Stimulated activated CD8-positive, alpha-beta memory T cell treated with anti-CD3 and anti-CD28 coated beads, Interleukin-4, amount 100 ng/mL, for 4 hours (primary cell): ENCODE data around the gene NPR3.

Source experiments
- DNase-seq, 2 donors: peaks; one replicate each; pipeline ENCODE4 v3.0.0-alpha.2; 2020; ENCODE audit warnings: low read depth in 2 of 2, low spot score in 1 of 2

Gene NPR3

GRCh38 chr5:32805971-32806638 lies 95.0 kb downstream of the NPR3 start:
- no peak for DNase-seq

- no peak for DNase-seq
Observed at GRCh38 chr5:32808783-32809182, 97.7 kb downstream of the NPR3 start.

GRCh38 chr5:32810804-32811203 lies 99.7 kb downstream of the NPR3 start:
- no peak for DNase-seq

GRCh38 chr5:32812399-32812798 lies 101.3 kb downstream of the NPR3 start:
- DNase-seq, result no peak

- DNase-seq, result no peak
Observed at GRCh38 chr5:32814141-32814540, 103.0 kb downstream of the NPR3 start.

- no peak for DNase-seq
Observed at GRCh38 chr5:32814620-32815019, 103.5 kb downstream of the NPR3 start.

- no peak for DNase-seq
Observed at GRCh38 chr5:32827981-32828380, 116.9 kb downstream of the NPR3 start.

- no peak for DNase-seq
Observed at GRCh38 chr5:32828492-32828891, 117.4 kb downstream of the NPR3 start.

- DNase-seq, result no peak
Observed at GRCh38 chr5:32831624-32832023, 120.5 kb downstream of the NPR3 start.

GRCh38 chr5:32833127-32833526 lies 122.0 kb downstream of the NPR3 start:
- DNase-seq, result no peak

- no peak for DNase-seq
Observed at GRCh38 chr5:32833663-32834062, 122.5 kb downstream of the NPR3 start.

- no peak for DNase-seq
Observed at GRCh38 chr5:32834251-32834650, 123.1 kb downstream of the NPR3 start.

- DNase-seq, result no peak
Observed at GRCh38 chr5:32836176-32836575, 125.1 kb downstream of the NPR3 start.

GRCh38 chr5:32837211-32837610 lies 126.1 kb downstream of the NPR3 start:
- DNase-seq, result no peak

GRCh38 chr5:32839106-32839505 lies 128.0 kb downstream of the NPR3 start:
- DNase-seq, result no peak

GRCh38 chr5:32840606-32841005 lies 129.5 kb downstream of the NPR3 start:
- DNase-seq, result no peak
